Right atrium auricular region (tissue), 2 donors: ENCODE measurements around the gene FAM221B. TPM values are rescaled to one million over a fixed set of nuclear protein-coding genes. Genes with fewer than 3 reads are reported as not detected.

Source experiments
- DNase-seq: peaks from one replicate; pipeline ENCODE4 v3.0.0-alpha.2; 2019; ENCODE audit warnings: low spot score
- H3K27ac ChIP-seq, 2 donors: fragments of 200-600 bp; sonication (generic); 1 replicate in 1 of 2; 2 replicates in 1 of 2; pipeline ENCODE4 v1.5.1; 2016 to 2019
- H3K27me3 ChIP-seq, 2 donors: fragments of 200-600 bp; sonication (generic); one replicate each; pipeline versions ENCODE4 v1.5.1 to v1.6.0; 2017 to 2019
- H3K36me3 ChIP-seq: fragments of 200-600 bp; sonication (generic); one replicate; pipeline ENCODE4 v1.5.1; 2016
- H3K4me1 ChIP-seq, 2 donors: fragments of 200-600 bp; sonication (generic); one replicate each; pipeline versions ENCODE4 v1.5.1 to v1.6.0; 2017 to 2019
- H3K4me3 ChIP-seq, 2 donors: fragments of 200-600 bp; sonication (generic); 1 replicate in 1 of 2; 2 replicates in 1 of 2; pipeline ENCODE4 v1.5.1; 2017 to 2019; ENCODE audit warnings: mild to moderate bottlenecking in 1 of 2, moderate library complexity in 1 of 2
- H3K9me3 ChIP-seq, 2 donors: fragments of 200-600 bp; sonication (generic); one replicate each; pipeline ENCODE4 v1.5.1; 2019
- total RNA-seq, 2 donors: library from RNA; depleted of rRNA; stranded (reverse); fragments of >200 nt; gene quantifications; one replicate each; pipeline ENCODE4 v1.1.0, GENCODE V29; 2016
- TF ChIP-seq, protein P1 (sequence below), 2 donors: fragments of 200-600 bp; sonication (generic); IDR thresholded peaks; one replicate each; pipeline ENCODE4 v1.5.1; 2019; ENCODE audit warnings: antibody characterized with exemption in 2 of 2

The FAM221B gene
- total RNA-seq, 2 donors from 2014 or later: not detected

- H3K4me1 ChIP-seq: peaks cover 0 to 9% of the 10 kb centered on the region in 2 donors
- H3K27me3 ChIP-seq: no peaks in the 10 kb centered on the region
- DNase-seq: no peak
- H3K4me3 ChIP-seq: no peak overlapping the region
- TF ChIP-seq, protein P1, sequence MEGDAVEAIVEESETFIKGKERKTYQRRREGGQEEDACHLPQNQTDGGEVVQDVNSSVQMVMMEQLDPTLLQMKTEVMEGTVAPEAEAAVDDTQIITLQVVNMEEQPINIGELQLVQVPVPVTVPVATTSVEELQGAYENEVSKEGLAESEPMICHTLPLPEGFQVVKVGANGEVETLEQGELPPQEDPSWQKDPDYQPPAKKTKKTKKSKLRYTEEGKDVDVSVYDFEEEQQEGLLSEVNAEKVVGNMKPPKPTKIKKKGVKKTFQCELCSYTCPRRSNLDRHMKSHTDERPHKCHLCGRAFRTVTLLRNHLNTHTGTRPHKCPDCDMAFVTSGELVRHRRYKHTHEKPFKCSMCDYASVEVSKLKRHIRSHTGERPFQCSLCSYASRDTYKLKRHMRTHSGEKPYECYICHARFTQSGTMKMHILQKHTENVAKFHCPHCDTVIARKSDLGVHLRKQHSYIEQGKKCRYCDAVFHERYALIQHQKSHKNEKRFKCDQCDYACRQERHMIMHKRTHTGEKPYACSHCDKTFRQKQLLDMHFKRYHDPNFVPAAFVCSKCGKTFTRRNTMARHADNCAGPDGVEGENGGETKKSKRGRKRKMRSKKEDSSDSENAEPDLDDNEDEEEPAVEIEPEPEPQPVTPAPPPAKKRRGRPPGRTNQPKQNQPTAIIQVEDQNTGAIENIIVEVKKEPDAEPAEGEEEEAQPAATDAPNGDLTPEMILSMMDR (IDR thresholded peaks at IDR 0.05): no peak
- H3K36me3 ChIP-seq: peaks cover 20% of the 10 kb centered on the region
- no peaks in the 10 kb centered on the region for H3K9me3 ChIP-seq
- H3K27ac ChIP-seq: no peak overlapping the region
Observed at GRCh38 chr9:35798658-35799374, 29.7 kb downstream of the FAM221B start.

DNA sequence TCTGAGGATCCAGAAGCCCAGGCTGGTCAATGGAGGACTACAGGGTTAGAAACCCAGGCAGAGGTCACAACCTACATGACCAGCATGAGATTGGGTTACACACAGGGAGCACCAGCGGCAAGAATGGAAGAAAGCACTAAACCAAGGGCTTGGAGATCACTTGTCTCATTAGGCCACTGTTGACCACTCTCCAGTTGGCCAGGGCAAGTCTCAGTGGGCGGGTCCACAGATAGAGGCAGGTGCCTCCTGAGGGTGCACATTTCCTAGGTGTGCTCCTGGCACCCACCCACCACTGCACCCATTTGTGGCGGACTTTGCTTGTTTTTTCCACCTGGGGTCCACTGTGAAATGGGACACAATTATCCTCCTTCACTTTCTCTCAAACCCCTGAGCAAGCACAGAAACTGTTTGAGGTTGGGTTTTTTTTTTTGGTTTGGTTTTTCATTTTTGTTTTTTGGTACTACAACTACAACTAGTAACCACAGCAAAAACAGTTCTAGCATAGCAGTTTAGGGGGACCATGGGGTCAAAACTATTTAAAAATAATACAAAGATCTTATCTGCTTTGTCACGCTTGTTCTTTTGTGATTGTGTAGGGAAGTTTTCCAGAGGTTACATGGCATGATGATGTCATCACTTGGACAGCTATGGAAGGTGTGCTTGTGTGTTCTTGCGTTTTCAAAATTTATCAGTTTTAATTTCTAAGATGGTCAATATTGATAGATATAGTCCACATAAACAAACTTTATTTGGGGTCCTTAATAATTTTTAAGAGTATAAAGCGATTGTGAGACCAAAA, 31.0 kb downstream of the FAM221B start:
- TF ChIP-seq, protein P1 (IDR thresholded peaks at IDR 0.05): no peak
- Histone ChIP-seq H3K27me3 (no peaks in the 10 kb centered on the region), H3K36me3 (peaks cover 20% of the 10 kb centered on the region), H3K27ac (no peak overlapping the region), H3K9me3 (no peaks in the 10 kb centered on the region), H3K4me3 (no peak overlapping the region), H3K4me1 (peaks cover 0 to 23% of the 10 kb centered on the region in 2 donors)
- no peak for DNase-seq

DNA sequence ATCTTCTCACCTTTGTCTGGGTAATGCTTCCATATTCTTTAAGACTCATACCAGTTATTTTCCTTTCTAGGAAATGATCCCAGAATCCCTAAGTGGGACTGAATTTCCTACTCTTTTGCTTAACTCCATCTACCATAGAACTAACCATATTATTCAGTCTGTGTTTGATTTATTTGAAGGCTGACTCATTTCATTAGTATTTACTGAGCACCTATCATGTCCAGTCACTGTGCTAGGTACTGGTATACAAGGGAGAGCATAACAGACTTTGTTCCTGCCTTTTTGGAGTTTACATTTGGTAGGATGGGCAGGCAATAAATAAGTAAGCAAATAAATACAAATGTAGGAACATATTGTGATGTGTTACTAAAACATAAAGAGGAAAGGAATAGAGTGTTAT, 32.8 kb downstream of the FAM221B start:
- Histone ChIP-seq H3K27ac (no peak overlapping the region), H3K9me3 (no peaks in the 10 kb centered on the region), H3K4me1 (peaks cover 0 to 35% of the 10 kb centered on the region in 2 donors), H3K36me3 (peaks cover 10% of the 10 kb centered on the region), H3K27me3 (no peaks in the 10 kb centered on the region), H3K4me3 (no peak overlapping the region)
- TF ChIP-seq, protein P1 (IDR thresholded peaks at IDR 0.05): no peak
- DNase-seq: no peak

- Histone ChIP-seq H3K4me1 (peaks cover 0 to 41% of the 10 kb centered on the region in 2 donors), H3K27ac (peak overlapping the region; percentile 8 to 30), H3K9me3 (no peaks in the 10 kb centered on the region), H3K4me3 (peak overlapping the region in 1 of 2 donors; percentile 0), H3K36me3 (no peaks in the 10 kb centered on the region), H3K27me3 (no peaks in the 10 kb centered on the region)
- TF ChIP-seq, protein P1 (IDR thresholded peaks at IDR 0.05): no peak
- DNase-seq: no peak
Observed at GRCh38 chr9:35793461-35793860, 35.1 kb downstream of the FAM221B start.

DNA sequence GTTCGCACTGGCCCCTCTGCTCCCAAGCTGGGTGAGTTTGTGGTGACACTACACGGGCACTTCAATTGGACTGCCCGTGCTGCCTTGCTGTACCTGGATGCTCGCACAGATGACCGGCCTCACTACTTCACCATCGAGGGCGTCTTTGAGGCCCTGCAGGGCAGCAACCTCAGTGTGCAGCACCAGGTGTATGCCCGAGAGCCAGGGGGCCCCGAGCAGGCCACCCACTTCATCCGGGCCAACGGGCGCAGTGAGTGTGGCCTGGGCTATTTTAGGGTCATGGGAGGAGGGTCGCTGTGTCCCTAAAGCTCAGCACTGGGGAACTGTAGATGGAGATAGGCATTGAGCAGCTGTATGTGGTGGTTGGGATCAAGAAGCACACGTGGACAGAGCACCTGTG, 35.7 kb downstream of the FAM221B start:
- TF ChIP-seq, protein P1 (IDR thresholded peaks at IDR 0.05): no peak
- peaks cover 0 to 41% of the 10 kb centered on the region in 2 donors for H3K4me1 ChIP-seq
- no peaks in the 10 kb centered on the region for H3K27me3 ChIP-seq
- H3K4me3 ChIP-seq: peak overlapping the region in 1 of 2 donors; percentile 0
- H3K36me3 ChIP-seq: no peaks in the 10 kb centered on the region
- DNase-seq: no peak
- no peak overlapping the region for H3K27ac ChIP-seq
- no peaks in the 10 kb centered on the region for H3K9me3 ChIP-seq
